OCI-LY3 (cell line): ENCODE measurements around the gene TRIM37.

Source experiments
- CTCF ChIP-seq: fragments of 200-600, 300-600 bp; sonication (generic); IDR thresholded peaks from 2 replicates; pipeline ENCODE4 v1.5.1; 2014; ENCODE audit warnings: antibody characterized with exemption, low read length, low read depth
- EZH2phosphoT487 ChIP-seq: fragments of 200-600 bp; shearing (Covaris generic); IDR thresholded peaks from 2 replicates; pipeline ENCODE4 v1.6.1; 2018; ENCODE audit warnings: antibody characterized with exemption, mixed run types, low read depth

GRCh38 chr17:59145571-59146096 is 39.0 kb upstream of the TRIM37 start:
- TF ChIP-seq CTCF: no peak
- no peak for TF ChIP-seq EZH2phosphoT487
